Measurements from ENCODE around the gene USF3. TPM values are rescaled to one million over a fixed set of nuclear protein-coding genes. Genes with fewer than 3 reads are reported as not detected.

Gene USF3
- total and polyA plus RNA-seq, 2 of the 13 experiments (the other 11 are each of a cell fraction or from before 2014, with no cell fraction given): 6.3 to 15.2 TPM

DNA sequence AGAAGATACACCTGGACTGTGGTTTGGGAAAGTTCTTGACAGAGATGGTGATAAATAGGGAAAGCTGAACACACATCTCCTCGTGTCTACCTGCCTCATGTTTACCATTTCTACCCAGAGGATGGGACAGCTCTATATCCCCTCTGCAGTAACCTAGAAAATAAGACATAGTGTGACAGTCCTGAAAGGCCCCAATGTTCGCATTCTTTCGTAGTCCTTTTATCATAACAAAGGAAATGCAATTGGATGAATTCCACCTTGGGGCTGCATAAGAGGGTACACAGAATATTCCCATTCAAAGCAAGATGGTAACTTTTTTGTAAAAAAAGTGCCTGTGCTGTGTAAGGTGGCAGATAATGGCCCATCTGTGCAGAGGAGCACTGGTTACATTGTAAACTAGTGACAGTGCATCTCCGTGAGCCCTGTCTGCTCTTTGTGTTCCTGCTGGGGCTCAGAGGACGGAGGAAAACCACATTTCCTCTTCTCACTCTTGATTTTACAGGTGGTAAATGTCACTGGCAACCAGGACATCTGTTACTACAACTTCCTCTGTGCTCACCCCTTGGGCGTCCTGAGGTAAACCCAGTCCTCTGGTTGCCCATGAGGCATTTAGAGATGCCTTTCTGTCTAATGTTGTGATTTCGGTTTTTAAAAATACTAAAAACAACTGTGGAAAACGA, 89.8 kb downstream of the USF3 start:
- BruUV-seq (replicated peaks): no TSS peak
- TF ChIP-seq, protein P1, sequence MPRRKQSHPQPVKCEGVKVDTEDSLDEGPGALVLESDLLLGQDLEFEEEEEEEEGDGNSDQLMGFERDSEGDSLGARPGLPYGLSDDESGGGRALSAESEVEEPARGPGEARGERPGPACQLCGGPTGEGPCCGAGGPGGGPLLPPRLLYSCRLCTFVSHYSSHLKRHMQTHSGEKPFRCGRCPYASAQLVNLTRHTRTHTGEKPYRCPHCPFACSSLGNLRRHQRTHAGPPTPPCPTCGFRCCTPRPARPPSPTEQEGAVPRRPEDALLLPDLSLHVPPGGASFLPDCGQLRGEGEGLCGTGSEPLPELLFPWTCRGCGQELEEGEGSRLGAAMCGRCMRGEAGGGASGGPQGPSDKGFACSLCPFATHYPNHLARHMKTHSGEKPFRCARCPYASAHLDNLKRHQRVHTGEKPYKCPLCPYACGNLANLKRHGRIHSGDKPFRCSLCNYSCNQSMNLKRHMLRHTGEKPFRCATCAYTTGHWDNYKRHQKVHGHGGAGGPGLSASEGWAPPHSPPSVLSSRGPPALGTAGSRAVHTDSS (CRISPR knock-in tag; conservative IDR thresholded peaks at IDR 0.05): no peak
- TF ChIP-seq, protein P2, sequence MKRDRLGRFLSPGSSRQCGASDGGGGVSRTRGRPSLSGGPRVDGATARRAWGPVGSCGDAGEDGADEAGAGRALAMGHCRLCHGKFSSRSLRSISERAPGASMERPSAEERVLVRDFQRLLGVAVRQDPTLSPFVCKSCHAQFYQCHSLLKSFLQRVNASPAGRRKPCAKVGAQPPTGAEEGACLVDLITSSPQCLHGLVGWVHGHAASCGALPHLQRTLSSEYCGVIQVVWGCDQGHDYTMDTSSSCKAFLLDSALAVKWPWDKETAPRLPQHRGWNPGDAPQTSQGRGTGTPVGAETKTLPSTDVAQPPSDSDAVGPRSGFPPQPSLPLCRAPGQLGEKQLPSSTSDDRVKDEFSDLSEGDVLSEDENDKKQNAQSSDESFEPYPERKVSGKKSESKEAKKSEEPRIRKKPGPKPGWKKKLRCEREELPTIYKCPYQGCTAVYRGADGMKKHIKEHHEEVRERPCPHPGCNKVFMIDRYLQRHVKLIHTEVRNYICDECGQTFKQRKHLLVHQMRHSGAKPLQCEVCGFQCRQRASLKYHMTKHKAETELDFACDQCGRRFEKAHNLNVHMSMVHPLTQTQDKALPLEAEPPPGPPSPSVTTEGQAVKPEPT (CRISPR knock-in tag; IDR thresholded peaks at IDR 0.05; ENCODE audit: low read depth): no peak
- TF ChIP-seq SETDB1 (CRISPR knock-in tag; IDR thresholded peaks at IDR 0.05; ENCODE audit: borderline replicate concordance) (no peak), RARA (CRISPR knock-in tag; IDR thresholded peaks at IDR 0.05) (no peak), RBM39 (IDR thresholded peaks at IDR 0.05; ENCODE audit: low read depth, low read length, poor library complexity, severe bottlenecking) (no peak), ZNF253 (CRISPR knock-in tag; IDR thresholded peaks at IDR 0.05; ENCODE audit: borderline replicate concordance) (no peak), PHF5A (CRISPR knock-in tag; IDR thresholded peaks at IDR 0.05; ENCODE audit: low read depth, unreplicated experiment) (no peak), TCF12 (IDR thresholded peaks at IDR 0.05) (no peak), TCF12 (CRISPR knock-in tag; IDR thresholded peaks at IDR 0.05) (no peak), NR2F1 (CRISPR knock-in tag; IDR thresholded peaks at IDR 0.05) (no peak), CHCHD3 (CRISPR knock-in tag; IDR thresholded peaks at IDR 0.05) (no peak), RFXAP (CRISPR knock-in tag; IDR thresholded peaks at IDR 0.05; ENCODE audit: borderline replicate concordance) (no peak), ZC3H13 (CRISPR knock-in tag; IDR thresholded peaks at IDR 0.05) (no peak), SP1 (IDR thresholded peaks at IDR 0.05) (no peak), SP1 (CRISPR knock-in tag; IDR thresholded peaks at IDR 0.05) (no peak)
- Histone ChIP-seq H3K79me2 (ENCODE audit: insufficient read depth, low read length) (no peaks in the 10 kb centered on the region), H3K4me1 (ENCODE audit: insufficient read depth, low read length) (no peaks in the 10 kb centered on the region), H3K9me3 (ENCODE audit: low read length) (no peaks in the 10 kb centered on the region), H4K20me1 (ENCODE audit: insufficient read depth, low read length) (no peaks in the 10 kb centered on the region), H3K9ac (ENCODE audit: insufficient read depth, low read depth, low read length) (no peak overlapping the region), H3K27ac (ENCODE audit: extremely low read length, insufficient read depth, low read length) (no peak overlapping the region), H3K4me2 (ENCODE audit: low read depth, low read length) (peak overlapping the region; percentile 18; the same call in 1 of the 2 replicates), H3K27me3 (ENCODE audit: control insufficient read depth in 1 of 2, insufficient read depth in 2 of 2, low read length in 2 of 2) (peaks cover 0 to 30% of the 10 kb centered on the region in 2 experiments; a peak in 2 of 5 replicates), H2AFZ (ENCODE audit: low read length) (no peak overlapping the region), H3K36me3 (replicated peaks in 1 of 2; ENCODE audit: control insufficient read depth in 1 of 2, insufficient read depth in 2 of 2, low read length in 2 of 2) (no peaks in the 10 kb centered on the region), H3K4me3 (replicated peaks in 1 of 3; ENCODE audit: insufficient read depth in 1 of 3, low read depth in 2 of 3, low read length in 3 of 3) (no peak overlapping the region)
- POLR2A ChIA-PET: no interaction called here
- CTCF ChIA-PET (ENCODE audit: low intra/inter-chr PET ratio, low total read pairs): no interaction called here
- no peak for FAIRE-seq
- ATAC-seq: peak; percentile 58
- intact Hi-C loops (cut with micrococcal nuclease; ENCODE audit: unreplicated experiment): no loop called here
- no peak for DNase-seq (ENCODE audit: low spot score)
- WGBS (ENCODE audit: low lambda C conversion rate): 13% methylated on average over 7 of the region's 8 CpGs
- in situ Hi-C loops (cut with HindIII; ENCODE audit: extremely low pct_ligation_motif_present, low pct_unique_long_range_greater_than_20kb): no loop called here
